Activated naive CD4-positive, alpha-beta T cell treated with anti-CD3 and anti-CD28 coated beads, Interleukin-2, amount 50 U/mL, for 16 hours (primary cell): Measurements from ENCODE around the gene NDUFV1.
"Not testable (repeated sequence)": the region's sequence is repeated elsewhere in the genome, so short reads cannot be mapped to it uniquely, and the experiment has no call there.

Source experiments
- DNase-seq: peaks from one replicate; pipeline ENCODE4 v3.0.0-alpha.2; 2020

The NDUFV1 gene

DNA sequence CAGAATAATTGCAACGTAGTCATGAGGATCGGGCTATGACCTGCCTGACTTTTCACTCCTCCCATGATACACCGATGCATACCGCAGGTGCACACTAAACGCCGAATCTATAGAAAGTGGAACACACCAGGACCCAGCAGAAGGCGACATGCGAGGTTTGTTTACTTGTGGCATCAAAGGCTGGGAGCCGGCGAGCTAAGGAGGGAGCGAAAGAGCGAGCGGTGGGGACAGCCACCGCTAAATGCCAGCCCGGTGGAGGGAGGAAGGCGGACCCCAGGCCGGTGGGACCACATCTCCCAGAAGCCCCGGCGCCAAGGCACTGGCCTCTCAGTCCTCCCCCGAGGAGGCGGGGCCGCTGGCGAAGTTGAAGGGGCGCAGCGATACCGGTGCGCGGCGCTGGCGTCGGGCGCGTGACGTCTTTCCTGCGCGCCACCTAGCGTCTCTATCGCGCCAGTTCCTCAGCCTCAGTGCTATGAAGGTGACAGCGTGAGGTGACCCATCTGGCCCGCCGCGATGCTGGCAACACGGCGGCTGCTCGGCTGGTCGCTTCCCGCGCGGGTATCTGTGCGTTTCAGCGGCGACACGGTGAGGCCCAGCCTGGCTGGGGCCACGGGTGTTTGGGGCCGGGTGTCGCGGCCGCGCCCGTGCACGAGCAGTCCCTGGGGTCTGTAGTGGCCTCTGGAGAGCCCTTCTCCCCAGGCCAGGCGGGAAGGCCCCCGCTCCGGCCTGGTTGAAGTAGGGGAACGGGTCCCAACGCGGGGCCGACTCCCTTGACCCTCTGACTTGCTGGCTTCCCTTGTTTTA is at the start of gene NDUFV1:
Gene NDUFV1 (plus strand): TSS at position 445 of the 804 bp plus-strand sequence. CDS start 69 bp downstream, at position 514.
- peak; percentile 99 for DNase-seq

DNA sequence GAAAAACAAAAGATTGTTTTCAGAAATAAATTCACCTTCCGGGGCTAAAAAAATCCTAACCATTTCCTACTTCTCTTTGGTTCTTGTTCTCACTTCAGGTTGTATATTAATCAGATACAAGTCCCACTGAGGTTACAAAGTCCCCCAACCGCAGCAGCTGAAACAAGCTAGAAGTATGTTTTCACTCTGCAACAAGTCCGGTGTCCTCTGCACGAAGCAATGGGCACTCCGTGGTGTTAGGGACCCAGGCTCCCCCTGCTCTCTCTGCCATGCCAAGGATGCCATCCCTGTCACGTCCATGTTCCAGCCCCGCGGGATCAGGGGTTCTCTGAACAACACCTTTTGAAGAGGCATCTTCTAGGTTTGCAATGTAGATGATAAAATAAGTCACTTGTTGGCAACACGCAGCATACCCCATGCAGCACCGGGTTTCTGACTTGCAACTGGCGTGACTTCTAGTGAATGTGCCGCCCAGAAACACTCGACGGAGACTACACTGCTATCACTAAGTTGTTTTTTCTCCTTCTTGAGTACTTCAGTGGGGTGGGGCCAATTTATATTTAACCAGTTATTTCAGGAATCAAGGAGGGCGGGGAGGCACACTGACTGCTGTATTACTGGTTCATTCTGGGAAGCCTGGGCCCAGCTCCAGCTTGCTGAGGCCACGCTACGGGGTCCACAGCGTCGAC is 48.5 kb upstream of the NDUFV1 start:
- DNase-seq = no peak

DNA sequence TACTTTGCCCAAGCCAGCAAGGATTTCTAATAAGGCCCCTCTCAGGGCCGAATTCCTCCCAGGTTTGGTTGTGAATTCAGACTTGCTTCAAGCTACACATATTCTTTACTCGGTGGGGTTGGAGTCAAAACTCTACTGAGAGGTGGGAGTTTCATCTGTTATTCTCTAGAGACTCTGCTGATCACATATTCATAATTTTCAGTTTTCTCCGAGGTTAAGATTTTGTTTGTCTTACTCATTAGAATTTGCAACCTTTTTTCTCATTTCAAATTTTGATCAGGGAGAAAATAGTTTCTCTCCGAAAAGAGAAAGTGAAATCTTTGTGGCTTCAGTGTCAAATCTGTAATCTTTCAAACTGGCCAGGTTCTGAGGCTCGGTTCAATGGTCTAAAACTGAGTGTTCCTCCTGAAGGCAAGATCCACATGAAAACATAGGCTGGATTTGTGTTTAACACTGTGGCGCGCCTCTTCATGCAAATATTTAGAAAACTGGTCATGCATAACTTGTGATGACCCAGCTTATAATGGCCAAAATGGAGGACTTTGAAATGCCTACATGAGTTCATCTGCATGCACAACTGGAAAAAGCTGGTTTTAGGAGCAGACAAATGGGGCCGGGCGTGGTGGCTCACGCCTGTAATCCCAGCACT is 44.6 kb upstream of the NDUFV1 start:
- no peak for DNase-seq

DNA sequence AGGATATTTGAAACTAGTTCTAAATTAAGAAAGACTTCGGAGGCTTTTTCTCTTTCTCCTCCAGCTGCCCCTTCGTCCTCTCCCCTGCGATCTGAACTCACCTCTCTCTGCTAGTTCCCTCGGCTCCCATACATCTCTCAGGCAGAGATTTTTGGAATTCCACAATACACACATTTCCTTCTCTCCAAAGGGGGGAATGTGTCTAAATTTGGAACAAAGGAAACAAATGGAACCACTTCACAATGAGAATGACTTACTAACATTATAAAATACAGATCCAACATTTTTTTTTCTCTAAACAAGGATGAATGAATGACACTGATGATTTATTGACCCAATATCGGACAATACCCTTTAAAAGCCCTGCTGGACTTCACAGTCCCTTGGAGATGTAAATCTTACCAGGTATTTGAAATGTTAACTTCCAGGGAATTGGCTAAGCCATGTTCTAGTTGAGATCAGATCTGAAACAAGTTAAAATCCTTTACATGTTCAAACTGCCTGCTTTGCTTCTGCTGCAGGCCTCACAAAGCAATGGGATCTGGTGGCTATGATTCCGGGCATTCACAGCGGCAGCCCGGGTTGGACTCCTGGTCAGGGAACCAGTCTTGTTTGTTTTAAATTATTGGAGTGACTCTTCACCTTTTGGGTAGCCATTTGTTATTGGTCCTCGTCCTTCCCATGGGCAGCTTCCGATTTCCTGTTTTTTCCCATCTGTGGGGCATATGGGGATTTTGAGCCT is 43.6 kb upstream of the NDUFV1 start:
- DNase-seq = no peak

DNA sequence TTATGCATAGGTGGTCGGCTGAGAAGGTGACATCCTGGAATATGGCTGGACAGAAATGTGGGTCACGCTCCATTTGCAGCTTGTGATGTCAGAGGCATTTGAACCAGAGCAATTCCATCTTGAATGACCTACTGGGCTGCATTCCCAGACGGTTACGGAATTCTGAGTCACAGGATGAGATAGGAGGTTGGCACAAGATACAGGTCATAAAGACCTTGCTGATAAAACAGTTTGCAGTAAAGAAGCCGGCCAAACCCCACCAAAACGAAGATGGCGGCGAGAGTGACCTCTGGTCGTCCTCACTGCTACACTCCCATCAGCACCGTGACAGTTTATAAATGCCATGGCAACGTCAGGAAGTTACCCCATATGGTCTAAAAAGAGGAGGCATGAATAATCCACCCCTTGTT is 43.0 kb upstream of the NDUFV1 start:
- DNase-seq = not testable (repeated sequence)

DNA sequence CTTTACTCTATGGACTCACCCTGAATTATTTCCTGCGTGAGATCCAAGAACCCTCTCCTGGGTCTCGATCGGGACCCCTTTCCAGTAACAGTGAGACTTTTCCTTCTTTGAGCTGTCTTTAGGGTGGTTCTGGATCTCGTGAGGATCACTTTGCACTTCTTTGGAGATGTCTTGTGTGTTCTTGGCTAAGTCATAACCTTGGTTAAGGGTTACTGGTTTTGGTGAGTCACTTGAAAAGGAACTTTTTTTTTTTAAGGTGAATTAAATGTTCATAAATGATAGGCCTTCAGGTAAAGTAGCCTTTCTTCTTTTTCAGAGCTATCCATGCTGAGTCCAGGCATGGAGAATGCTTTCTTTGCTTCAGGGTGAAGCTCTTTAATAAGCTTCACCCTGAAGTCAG is 42.5 kb upstream of the NDUFV1 start:
- DNase-seq = no peak

DNA sequence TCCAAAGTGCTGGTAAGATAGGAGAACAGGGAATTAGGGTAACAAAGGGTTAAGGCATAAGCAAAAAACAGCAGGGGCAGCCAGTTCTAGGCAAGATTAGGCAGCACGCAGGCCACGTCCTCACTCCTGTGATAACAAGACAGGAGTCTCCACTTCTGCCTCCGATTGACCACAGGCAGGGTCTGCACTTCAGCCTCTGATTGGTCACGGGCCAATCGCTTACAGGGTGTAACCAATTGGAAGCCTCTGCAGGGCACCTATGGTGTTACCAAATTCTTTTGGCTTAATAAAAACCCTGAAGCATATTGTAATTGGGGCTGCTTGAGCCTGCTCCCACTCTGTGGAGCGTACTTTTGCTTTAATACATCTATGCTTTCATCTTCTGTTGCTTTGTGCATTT is 35.3 kb upstream of the NDUFV1 start:
- DNase-seq = no peak

DNA sequence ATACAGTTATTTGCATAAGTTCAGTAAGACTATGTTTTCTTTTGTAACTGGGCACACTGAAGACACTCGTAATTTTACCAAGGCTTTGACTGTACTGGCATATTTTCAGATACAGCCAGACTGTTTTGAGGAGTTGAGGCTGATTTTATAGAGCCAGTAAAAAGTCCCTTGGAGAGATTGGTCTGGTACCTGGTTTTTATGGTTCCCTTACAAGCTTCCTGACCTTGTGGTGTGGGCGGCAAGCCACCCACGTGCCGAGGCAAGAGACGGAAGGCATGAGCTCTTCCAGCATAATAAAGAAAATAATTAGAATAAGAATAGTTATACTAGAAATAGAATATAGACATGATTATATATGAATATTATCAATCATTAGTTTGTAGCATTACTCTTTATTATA is 34.4 kb upstream of the NDUFV1 start:
- DNase-seq = no peak

DNA sequence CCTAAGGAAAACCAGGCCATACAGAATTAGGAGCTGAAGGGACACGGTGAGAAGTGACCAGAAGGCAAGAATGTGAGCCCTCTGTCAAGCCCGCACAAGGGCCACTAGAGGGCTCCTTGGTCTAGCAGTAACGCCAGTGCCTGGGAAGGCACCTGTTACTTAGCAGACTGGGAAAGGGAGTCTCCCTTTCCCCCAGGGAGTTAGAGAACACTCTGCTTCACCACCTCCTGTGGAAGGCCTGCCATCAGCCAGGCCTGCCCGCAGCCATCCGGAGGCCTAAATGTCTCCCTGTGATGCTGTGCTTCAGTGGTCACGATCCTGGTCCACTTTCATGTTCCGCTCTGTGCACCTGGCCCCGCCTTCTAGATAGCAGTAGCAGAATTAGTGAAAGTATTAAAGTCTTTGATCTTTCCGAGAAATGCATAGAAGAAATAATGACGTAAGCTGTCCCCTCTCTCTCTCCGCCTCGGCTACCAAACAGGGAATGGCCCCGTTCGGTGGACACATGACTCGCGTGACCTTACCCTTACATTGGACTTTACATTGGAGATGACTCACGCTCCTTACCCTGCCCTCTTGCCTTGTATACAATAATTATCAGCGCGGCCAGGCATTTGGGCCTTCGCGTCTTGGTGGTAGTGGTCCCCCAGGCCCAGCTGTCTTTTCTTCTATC is 33.9 kb upstream of the NDUFV1 start:
- DNase-seq = peak; percentile 24

DNA sequence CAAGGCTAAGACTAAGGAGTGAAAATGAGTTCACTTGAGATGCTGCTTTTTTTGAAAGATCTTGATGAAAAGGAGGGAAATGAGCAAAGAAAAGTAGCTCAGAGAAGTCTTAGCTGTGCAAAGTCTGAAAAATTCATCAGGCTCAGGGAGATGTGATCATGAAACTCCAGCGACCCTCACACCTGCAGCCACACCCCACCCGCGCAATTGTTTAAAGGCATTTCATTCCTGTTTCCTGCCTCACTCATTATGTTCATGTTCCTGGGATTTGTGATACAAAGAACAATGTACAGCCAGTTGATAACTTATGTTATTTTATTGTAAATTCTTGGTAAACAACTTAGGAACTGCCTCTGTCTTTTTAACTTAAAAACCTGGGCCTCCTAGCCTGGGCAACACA is 31.8 kb upstream of the NDUFV1 start:
- DNase-seq = no peak

DNA sequence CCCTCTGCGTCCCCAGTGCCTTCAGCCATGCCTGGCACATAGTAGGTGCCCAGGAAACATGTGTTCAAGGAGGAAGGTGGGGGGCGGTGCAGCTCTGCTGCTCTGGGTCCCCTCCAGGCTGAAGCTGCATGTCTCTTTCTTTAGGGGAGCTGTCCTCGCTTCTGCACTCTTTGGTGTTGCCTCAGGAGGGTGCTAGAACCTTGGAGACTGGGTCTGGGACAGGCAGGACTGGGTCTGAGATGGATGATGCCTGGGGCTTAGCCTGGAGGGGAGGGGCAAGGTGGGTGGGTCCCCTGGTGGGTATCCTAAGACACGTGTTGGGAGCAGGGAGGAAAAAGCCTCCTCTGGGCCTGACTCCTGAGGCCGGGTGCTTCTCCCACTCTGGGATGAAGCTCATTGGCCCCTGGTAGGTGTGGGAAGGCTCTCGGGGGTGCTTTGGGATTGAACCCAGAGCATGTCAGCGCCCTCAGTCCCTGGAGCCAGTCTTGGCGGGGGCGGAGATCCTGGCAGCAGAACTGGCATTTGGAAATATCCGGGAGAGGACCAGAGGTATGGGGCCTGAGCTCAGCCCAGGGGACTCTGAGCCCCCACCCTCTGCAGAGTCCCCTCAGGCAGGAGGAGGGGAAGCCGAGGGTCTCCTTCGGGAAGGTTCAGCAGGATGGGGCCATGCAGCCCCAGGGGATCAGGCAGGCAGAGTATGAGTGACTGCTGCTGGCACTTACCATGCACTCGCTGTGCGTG is 29.8 kb upstream of the NDUFV1 start:
- no peak for DNase-seq

DNA sequence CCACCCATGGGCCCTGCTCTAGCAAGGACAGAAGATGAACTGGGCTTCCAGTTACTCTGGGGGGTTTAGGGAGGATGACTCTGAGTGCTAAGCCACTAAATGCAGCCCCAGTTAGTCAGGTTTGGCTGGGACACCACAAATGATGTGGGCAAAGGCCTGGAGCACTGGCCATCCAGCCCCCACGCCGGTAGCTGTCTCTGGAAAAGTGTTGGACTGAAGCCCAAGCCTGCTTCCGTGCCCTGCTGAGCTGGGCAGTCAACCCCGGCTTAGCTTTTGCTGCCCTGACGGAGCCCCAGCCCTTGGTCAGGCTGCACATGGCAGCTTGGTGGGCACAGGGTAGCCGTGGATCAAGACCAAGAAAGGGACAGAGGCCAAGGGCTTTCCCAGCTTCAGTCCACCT is 28.8 kb upstream of the NDUFV1 start:
- DNase-seq = no peak

DNA sequence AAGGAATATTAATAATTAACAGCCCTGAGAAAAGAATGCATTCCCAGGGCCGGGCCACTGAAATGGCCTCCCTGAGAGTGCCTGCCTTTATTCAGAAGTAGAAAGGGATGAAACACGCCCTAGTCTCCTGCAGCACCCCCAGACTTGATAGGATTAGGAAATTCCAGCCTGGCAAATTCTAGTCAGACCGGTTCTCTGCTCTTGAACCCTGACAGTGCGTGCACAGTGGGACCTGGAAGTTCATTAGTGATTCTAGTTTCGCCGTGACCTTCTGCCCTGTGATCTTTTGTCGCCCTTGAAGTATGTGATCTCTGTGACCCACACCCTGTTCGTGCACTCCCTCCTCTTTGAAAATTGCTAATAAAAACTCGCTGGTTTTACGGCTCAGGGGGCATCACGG is 25.3 kb upstream of the NDUFV1 start:
- DNase-seq = no peak

DNA sequence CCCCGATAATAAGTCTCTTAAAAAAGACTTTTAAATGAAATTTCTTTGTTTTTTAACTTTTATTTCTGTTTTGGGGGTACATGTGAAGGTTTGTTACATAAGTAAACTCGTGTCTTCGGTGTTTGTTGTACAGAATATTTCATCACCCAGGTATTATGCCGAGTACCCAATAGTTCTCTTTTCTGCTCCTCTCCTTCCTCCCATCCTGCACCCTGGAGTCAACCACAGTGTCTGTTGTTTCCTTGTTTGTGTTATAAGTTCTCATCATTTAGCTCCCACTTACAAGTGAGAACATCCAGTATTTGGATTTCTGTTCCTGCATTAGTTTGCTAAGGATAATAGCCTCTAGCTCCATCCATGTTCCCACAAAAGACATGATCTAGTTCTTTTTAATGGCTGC is 24.7 kb upstream of the NDUFV1 start:
- DNase-seq = no peak

DNA sequence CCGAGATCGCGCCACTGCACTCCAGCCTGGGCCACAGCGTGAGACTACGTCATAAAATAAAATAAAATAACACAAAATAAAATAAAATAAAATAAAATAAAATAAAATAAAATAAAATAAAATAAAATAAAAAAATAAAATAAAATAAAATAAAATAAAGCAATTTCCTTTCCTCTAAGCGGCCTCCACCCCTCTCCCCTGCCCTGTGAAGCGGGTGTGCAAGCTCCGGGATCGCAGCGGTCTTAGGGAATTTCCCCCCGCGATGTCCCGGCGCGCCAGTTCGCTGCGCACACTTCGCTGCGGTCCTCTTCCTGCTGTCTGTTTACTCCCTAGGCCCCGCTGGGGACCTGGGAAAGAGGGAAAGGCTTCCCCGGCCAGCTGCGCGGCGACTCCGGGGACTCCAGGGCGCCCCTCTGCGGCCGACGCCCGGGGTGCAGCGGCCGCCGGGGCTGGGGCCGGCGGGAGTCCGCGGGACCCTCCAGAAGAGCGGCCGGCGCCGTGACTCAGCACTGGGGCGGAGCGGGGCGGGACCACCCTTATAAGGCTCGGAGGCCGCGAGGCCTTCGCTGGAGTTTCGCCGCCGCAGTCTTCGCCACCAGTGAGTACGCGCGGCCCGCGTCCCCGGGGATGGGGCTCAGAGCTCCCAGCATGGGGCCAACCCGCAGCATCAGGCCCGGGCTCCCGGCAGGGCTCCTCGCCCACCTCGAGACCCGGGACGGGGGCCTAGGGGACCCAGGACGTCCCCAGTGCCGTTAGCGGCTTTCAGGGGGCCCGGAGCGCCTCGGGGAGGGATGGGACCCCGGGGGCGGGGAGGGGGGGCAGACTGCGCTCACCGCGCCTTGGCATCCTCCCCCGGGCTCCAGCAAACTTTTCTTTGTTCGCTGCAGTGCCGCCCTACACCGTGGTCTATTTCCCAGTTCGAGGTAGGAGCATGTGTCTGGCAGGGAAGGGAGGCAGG is 23.2 kb upstream of the NDUFV1 start, which contains the start of gene GSTP1:
Gene GSTP1 (plus strand): TSS at position 566 of the 958 bp plus-strand sequence. CDS start 32 bp downstream, at position 598.
- peak; percentile 83 for DNase-seq

DNA sequence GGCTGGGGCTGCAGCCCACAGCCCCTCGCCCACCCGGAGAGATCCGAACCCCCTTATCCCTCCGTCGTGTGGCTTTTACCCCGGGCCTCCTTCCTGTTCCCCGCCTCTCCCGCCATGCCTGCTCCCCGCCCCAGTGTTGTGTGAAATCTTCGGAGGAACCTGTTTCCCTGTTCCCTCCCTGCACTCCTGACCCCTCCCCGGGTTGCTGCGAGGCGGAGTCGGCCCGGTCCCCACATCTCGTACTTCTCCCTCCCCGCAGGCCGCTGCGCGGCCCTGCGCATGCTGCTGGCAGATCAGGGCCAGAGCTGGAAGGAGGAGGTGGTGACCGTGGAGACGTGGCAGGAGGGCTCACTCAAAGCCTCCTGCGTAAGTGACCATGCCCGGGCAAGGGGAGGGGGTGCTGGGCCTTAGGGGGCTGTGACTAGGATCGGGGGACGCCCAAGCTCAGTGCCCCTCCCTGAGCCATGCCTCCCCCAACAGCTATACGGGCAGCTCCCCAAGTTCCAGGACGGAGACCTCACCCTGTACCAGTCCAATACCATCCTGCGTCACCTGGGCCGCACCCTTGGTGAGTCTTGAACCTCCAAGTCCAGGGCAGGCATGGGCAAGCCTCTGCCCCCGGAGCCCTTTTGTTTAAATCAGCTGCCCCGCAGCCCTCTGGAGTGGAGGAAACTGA is 22.4 kb upstream of the NDUFV1 start:
- DNase-seq = peak; percentile 38

DNA sequence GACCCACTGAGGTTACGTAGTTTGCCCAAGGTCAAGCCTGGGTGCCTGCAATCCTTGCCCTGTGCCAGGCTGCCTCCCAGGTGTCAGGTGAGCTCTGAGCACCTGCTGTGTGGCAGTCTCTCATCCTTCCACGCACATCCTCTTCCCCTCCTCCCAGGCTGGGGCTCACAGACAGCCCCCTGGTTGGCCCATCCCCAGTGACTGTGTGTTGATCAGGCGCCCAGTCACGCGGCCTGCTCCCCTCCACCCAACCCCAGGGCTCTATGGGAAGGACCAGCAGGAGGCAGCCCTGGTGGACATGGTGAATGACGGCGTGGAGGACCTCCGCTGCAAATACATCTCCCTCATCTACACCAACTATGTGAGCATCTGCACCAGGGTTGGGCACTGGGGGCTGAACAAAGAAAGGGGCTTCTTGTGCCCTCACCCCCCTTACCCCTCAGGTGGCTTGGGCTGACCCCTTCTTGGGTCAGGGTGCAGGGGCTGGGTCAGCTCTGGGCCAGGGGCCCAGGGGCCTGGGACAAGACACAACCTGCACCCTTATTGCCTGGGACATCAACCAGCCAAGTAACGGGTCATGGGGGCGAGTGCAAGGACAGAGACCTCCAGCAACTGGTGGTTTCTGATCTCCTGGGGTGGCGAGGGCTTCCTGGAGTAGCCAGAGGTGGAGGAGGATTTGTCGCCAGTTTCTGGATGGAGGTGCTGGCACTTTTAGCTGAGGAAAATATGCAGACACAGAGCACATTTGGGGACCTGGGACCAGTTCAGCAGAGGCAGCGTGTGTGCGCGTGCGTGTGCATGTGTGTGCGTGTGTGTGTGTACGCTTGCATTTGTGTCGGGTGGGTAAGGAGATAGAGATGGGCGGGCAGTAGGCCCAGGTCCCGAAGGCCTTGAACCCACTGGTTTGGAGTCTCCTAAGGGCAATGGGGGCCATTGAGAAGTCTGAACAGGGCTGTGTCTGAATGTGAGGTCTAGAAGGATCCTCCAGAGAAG is 21.6 kb upstream of the NDUFV1 start:
- no peak for DNase-seq

DNA sequence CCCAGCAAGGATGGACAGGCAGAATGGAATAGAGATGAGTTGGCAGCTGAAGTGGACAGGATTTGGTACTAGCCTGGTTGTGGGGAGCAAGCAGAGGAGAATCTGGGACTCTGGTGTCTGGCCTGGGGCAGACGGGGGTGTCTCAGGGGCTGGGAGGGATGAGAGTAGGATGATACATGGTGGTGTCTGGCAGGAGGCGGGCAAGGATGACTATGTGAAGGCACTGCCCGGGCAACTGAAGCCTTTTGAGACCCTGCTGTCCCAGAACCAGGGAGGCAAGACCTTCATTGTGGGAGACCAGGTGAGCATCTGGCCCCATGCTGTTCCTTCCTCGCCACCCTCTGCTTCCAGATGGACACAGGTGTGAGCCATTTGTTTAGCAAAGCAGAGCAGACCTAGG is 20.8 kb upstream of the NDUFV1 start:
- DNase-seq = no peak
